ENCODE measurements around the gene LUC7L2. TPM values are rescaled to one million over a fixed set of nuclear protein-coding genes. Genes with fewer than 3 reads are reported as not detected.

Gene LUC7L2
- total and polyA plus RNA-seq, 12 donors = 31.5 to 100.0 (median 53.3) TPM

DNA sequence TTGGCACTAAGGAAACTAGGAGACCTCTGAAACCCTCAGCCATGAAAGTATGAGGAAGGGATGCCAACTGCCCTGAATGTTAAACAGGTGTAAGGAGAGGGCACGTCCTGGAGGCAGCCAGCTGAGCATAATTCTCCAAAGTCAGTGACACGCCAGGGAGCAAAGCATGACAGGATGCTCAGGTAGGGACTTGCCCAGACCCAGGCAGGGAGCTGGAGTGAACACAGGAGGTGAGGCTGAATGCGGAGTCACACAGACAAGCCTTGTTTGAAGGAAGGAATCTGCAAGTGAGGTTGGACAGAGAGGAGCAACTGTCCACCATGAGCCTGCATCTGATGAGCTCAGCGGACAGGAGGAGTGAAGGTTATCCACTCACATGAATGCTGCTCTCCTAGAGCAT is 82.3 kb downstream of the LUC7L2 start:
- Histone ChIP-seq H3K4me1 (replicated peaks in 1 of 2) (no peaks in the 10 kb centered on the region), H3K27me3 (no peaks in the 10 kb centered on the region), H3K4me3 (no peak overlapping the region), H3K36me3 (replicated peaks in 1 of 2) (no peaks in the 10 kb centered on the region), H3K9me3 (replicated peaks in 1 of 3) (no peaks in the 10 kb centered on the region), H3K27ac (no peak overlapping the region)
- no peak for DNase-seq
- WGBS, 4 donors = 76 to 90% (median 83%) methylated on average over 4 of the region's 4 CpGs
- TF ChIP-seq, protein P1, sequence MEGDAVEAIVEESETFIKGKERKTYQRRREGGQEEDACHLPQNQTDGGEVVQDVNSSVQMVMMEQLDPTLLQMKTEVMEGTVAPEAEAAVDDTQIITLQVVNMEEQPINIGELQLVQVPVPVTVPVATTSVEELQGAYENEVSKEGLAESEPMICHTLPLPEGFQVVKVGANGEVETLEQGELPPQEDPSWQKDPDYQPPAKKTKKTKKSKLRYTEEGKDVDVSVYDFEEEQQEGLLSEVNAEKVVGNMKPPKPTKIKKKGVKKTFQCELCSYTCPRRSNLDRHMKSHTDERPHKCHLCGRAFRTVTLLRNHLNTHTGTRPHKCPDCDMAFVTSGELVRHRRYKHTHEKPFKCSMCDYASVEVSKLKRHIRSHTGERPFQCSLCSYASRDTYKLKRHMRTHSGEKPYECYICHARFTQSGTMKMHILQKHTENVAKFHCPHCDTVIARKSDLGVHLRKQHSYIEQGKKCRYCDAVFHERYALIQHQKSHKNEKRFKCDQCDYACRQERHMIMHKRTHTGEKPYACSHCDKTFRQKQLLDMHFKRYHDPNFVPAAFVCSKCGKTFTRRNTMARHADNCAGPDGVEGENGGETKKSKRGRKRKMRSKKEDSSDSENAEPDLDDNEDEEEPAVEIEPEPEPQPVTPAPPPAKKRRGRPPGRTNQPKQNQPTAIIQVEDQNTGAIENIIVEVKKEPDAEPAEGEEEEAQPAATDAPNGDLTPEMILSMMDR (IDR thresholded peaks at IDR 0.05) = no peak
- no peak for TF ChIP-seq POLR2A (IDR thresholded peaks at IDR 0.05)
- intact Hi-C loops (cut with DNase I) = no loop called here

DNA sequence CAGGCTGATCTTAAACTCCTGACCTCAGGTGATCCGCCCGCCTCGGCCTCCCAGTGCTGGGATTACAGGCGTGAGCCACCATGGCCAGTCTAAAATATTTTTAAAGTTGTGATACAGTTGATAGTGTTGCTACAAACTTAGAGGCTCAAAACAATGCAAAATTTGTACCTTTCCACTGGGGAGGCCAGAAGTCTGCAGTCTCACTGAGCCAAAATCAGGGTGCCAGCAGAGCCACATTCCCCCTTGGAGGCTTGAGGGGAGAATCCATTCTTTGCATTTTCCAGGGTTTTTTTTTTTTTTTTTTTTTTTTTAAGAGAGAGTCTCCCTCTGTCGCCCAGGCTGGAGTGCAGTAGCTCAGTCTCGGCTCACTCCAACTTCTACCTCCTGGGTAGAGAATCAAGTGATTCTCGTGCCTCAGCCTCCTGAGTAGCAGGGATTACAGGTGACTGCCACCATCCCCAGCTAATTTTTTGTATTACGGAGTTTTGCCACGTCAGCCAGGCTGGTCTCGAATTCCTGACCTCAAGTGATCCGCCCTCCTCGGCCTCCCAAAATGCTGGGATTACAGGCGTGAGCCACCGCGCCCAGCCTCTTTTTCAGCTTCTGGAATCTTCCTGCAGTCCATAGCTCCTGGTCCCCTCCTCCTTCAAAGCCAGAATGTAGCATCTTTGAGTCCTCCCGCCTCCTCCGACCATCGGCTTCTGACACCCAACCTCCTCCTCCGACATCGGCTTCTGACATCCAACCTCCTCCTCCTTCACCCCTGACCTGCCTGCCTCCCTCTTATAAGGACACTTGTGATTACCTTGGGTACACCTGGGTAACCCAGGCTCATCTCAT is 86.6 kb downstream of the LUC7L2 start:
- no peaks in the 10 kb centered on the region for H3K36me3 ChIP-seq (replicated peaks in 1 of 2)
- no peaks in the 10 kb centered on the region for H3K27me3 ChIP-seq
- no peak for DNase-seq
- intact Hi-C loops (cut with DNase I) = no loop called here
- TF ChIP-seq, protein P1 (IDR thresholded peaks at IDR 0.05) = no peak
- TF ChIP-seq POLR2A (IDR thresholded peaks at IDR 0.05) = no peak
- no peaks in the 10 kb centered on the region for H3K4me1 ChIP-seq (replicated peaks in 1 of 2)
- WGBS, 4 donors = 93 to 95% (median 94%) methylated on average over 19 to 20 of the region's 20 CpGs
- no peak overlapping the region for H3K4me3 ChIP-seq
- no peaks in the 10 kb centered on the region for H3K9me3 ChIP-seq (replicated peaks in 1 of 3)
- H3K27ac ChIP-seq = no peak overlapping the region

DNA sequence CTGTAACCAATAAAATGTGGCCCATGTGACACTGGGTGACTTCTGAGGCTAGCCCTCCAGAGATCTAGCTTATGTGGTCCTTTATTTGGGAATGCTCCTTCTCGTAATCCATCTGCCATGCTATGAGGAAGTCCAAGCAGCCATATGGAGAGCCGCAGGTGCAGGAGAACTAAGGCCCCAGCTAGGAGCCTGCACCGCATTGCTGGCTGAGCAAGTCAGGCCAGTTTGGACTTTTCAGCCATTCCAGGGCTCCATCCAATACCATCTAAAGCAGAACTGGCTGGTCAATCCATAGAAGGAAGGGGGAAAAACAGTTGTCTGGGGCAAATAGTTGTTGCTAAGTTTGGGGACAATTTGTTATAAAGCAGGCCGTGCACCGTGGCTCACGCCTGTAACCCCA is 91.2 kb downstream of the LUC7L2 start:
- TF ChIP-seq, protein P1 (IDR thresholded peaks at IDR 0.05) = no peak
- no peak for TF ChIP-seq POLR2A (IDR thresholded peaks at IDR 0.05)

DNA sequence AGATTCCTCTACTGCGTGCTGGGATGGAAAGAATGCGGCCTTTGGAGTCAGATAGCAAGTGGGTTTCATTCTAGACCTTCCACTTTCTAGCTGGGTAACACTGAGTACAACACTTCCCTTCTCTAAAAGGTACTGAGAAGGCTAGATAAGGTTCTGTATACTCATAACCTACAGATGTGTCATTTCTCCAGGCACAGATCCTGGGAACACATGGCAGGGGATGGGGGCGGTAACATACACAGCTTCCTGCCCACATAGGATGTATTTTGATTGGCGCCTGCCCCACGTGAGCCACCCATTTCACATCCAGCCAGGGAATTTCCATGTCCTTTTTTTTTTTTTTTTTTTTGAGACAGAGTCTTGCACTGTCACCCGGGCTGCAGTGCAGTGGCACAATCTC is 91.9 kb downstream of the LUC7L2 start:
- DNase-seq = no peak
- intact Hi-C loops (cut with DNase I) = no loop called here
- Histone ChIP-seq H3K4me1 (replicated peaks in 1 of 2) (no peaks in the 10 kb centered on the region), H3K4me3 (no peak overlapping the region), H3K27me3 (no peaks in the 10 kb centered on the region), H3K9me3 (replicated peaks in 1 of 3) (no peaks in the 10 kb centered on the region), H3K36me3 (replicated peaks in 1 of 2) (no peaks in the 10 kb centered on the region), H3K27ac (no peak overlapping the region)
- TF ChIP-seq, protein P1 (IDR thresholded peaks at IDR 0.05) = no peak
- TF ChIP-seq POLR2A (IDR thresholded peaks at IDR 0.05) = no peak
- WGBS, 4 donors = 79 to 86% (median 85%) methylated on average over 6 of the region's 6 CpGs

More for the DNA sequence above, 91.2 kb downstream of the LUC7L2 start:
- H3K27ac ChIP-seq = no peak overlapping the region
- WGBS, 4 donors = 84 to 94% (median 91%) methylated on average over 5 to 6 of the region's 6 CpGs
- H3K4me1 ChIP-seq (replicated peaks in 1 of 2) = no peaks in the 10 kb centered on the region
- H3K27me3 ChIP-seq = no peaks in the 10 kb centered on the region
- no peaks in the 10 kb centered on the region for H3K36me3 ChIP-seq (replicated peaks in 1 of 2)
- no peaks in the 10 kb centered on the region for H3K9me3 ChIP-seq (replicated peaks in 1 of 3)
- intact Hi-C loops (cut with DNase I) = no loop called here
- no peak for DNase-seq
- H3K4me3 ChIP-seq = no peak overlapping the region
